Subcutaneous adipose tissue (tissue), 4 donors: ENCODE measurements around the gene ZNF575. TPM values are rescaled to one million over a fixed set of nuclear protein-coding genes. Genes with fewer than 3 reads are reported as not detected.

Experiments used
- total RNA-seq, 4 donors: library from RNA; depleted of rRNA; stranded (reverse); fragments of >200 nt; gene quantifications; one replicate each; pipeline ENCODE4 v1.1.0, GENCODE V29; 2016
- TF ChIP-seq, protein P1 (sequence below): fragments of 450-650 bp; IDR thresholded peaks from one replicate; pipeline ENCODE4 v1.5.1; 2016; ENCODE audit warnings: low read depth, mild to moderate bottlenecking, control low read depth, antibody characterized with exemption, moderate library complexity

The ZNF575 gene
- total RNA-seq, 4 donors from 2014 or later = 0.44 to 3.2 TPM; not detected in 2

DNA sequence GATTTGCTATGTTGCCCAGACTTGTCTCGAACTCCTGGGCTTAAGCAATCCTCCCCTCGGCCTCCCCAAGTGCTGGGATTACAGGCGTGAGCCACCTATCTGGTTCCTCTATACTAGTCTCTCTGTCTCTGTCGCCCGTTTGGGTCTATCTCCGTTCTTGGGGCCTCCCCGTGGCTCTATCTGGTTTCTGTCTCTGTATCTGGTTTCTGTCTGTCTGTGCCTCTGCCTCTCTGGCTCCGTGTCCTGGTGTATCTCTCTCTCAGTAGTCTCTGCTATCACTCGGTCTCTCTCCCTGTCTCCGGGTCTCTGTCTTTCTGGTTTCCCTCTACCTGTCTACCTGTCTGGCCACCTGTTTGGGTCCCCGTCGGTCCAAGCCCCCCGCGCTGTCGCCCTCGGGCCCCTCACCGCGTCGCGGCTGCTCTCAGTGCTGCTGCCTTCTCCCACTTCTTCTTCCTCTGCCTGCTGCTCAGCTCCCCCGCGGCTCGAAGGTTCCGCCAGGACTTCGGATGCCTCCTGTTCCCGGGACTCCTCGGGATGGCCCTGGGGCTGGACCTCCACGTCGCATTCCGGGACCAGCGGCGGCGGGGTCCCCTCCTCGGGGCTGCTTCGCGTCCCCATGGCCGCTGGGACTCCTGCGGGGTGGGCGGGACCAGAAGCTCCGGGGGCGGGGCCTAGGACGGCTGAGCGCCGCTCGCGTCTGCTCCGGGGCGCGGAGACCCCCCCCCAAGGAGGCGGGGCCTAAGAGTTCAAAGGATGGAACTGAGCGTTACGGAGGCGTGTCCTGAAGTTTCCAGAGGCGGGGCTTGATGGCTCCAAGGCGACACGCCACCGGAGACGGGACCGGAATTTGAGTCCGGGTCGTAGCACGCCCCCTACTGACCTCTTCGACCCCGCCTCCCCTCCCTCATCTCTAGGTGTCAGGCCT is 29.2 kb upstream of the ZNF575 start:
- TF ChIP-seq, protein P1, sequence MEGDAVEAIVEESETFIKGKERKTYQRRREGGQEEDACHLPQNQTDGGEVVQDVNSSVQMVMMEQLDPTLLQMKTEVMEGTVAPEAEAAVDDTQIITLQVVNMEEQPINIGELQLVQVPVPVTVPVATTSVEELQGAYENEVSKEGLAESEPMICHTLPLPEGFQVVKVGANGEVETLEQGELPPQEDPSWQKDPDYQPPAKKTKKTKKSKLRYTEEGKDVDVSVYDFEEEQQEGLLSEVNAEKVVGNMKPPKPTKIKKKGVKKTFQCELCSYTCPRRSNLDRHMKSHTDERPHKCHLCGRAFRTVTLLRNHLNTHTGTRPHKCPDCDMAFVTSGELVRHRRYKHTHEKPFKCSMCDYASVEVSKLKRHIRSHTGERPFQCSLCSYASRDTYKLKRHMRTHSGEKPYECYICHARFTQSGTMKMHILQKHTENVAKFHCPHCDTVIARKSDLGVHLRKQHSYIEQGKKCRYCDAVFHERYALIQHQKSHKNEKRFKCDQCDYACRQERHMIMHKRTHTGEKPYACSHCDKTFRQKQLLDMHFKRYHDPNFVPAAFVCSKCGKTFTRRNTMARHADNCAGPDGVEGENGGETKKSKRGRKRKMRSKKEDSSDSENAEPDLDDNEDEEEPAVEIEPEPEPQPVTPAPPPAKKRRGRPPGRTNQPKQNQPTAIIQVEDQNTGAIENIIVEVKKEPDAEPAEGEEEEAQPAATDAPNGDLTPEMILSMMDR = no peak

DNA sequence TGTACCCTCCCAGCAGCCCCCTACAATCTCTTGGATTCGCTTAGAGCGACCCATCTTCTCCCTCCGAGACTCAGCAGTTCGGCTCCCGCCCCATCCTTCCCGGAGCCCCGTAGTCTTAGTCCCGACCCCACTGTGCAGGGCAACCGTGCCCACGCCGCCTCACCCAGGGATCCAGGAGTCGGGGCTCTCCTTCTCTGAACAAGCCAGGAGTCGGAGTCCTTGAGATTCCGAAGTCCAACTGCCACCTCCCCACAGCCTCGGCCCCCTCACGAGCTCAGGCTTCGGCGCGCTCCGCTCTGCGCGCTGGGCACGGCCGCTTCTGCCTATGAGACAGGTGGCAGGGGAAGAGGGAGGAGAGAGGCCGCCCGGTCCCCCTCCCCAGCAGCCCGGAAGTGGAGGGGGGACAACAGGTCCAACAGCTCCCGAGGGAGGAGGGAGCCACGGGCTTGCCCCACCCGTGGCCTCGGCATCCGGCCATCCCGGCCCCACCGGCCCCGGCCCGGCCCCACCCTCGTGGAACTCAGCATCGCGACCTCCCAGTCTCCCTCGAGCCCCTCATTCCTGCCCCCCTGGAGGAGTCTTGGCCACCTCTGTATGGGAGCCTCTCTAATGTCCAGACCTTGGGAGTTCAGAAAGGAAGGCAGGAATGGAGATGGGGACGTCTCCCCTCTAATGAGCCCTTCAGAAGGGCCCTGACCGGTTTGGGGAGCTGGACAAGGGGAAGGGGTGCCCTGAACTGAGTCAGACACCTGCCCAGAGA is 28.4 kb upstream of the ZNF575 start, which contains the start of gene PHLDB3:
TSS of gene PHLDB3 (minus strand) at position 321 of the 760 bp plus-strand sequence. CDS start 628 bp downstream, outside the sequence.
- TF ChIP-seq, protein P1 = no peak

DNA sequence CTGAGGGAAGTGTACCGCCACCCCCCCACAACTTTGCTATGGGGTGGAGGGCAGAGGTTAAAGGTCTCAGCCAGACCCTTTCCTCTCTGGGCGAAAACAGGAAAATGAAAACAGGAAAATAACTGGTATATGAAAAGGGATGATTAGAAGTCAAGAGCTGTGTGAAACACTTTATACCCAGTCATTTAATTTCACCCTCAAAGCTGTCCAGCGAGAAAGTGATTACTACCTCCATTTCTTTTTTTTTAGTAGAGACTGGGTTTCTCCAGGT is 27.9 kb upstream of the ZNF575 start:
- TF ChIP-seq, protein P1 = no peak

DNA sequence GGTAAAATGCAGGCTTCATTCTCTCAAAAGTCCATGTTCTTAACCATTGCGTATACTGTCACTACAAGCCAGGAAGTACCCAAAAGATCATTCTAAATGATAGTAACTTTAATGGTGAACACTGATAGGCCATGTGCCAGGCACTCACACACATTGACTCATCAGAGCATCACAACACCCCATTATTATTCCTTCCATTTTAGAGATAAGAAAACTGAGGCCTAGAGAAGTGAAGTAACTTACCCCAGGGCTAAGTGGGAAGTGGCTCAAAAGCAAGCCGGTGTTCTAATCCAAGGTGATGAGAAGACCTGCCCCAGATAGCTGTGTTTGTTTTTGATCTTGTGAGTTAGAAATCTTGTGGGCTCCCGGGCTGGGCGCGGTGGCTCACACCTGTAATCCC is 27.0 kb upstream of the ZNF575 start:
- TF ChIP-seq, protein P1 = no peak

DNA sequence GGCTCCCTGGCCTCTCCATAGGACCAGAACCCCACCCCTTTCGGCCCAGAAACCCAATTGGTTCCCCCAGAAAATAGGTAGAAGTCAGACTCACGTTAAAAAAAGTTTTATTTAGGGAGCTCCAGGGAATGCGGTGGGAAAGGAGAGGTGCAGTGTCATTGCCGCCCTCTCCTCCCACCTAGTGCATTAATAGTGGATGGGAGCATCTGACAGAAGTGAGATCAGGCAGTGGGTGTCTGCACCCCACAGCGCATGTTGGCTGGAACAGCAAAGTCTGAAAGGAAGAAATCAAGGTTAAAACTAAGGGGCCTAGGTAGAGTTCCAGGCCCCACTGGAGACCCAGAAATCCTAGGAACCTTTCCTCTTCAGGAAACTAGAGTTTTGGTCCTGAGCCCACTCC is 26.4 kb upstream of the ZNF575 start:
- TF ChIP-seq, protein P1 = no peak

DNA sequence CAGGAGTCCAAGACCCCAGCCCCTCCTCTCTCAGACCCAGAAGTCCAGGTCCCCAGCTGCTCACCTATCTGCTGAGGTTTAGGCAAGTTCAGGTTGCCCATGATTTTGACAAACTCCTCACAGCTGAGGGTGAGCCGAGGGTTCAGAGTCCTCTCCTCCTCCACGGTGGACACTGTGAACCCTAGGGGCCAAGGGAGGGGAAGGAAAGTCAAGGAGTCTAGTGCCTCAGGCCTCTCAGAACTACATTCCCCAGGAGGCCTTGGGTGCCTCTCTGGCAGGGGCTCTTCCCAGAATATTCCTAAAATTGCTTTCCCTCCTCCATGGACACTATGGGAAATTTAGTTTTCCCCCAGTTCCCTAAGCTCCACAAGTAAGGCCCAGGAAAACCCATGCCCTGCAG is 25.1 kb upstream of the ZNF575 start:
- TF ChIP-seq, protein P1 = no peak

DNA sequence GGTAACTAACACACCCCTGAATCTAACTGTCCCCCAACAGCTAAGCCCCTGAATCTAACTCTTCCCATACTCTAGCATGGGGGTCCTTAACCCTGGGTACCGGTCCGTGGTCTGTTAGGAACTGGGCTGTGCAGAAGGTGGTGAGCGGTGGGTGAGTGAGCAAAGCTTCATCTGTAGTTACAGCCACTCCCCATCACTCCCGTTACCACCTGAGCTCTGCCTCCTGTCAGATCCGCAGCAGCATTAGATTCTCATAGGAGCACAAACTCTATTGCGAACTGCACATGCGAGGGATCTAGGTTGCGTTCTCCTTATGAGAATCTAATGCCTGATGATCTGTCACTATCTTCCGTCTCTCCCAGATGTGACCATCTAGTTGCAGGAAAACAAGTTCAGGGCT is 22.3 kb upstream of the ZNF575 start:
- TF ChIP-seq, protein P1 = no peak
